HG03103 (cell line): ENCODE data around the gene TENM4.
"Not testable (repeated sequence)": the region's sequence is repeated elsewhere in the genome, so short reads cannot be mapped to it uniquely, and the experiment has no call there.

ENCODE experiments used
- ATAC-seq: cut with Tn5 transposase; IDR thresholded peaks from one replicate; pipeline ENCODE4 v1.9.1; 2021; ENCODE audit warnings: low read depth; ENCODE audit not compliant: unreplicated experiment

The TENM4 gene

GRCh38 chr11:79007771-79008402, 432.9 kb downstream of the TENM4 start:
- ATAC-seq = no peak

GRCh38 chr11:79006854-79007253, 434.0 kb downstream of the TENM4 start:
- no peak for ATAC-seq

- ATAC-seq = no peak
These were observed 444.8 kb downstream of the TENM4 start for GRCh38 chr11:78996007-78996406.

- ATAC-seq = no peak
These were observed 445.7 kb downstream of the TENM4 start for GRCh38 chr11:78995171-78995570.

- ATAC-seq = no peak
These were observed 446.9 kb downstream of the TENM4 start for GRCh38 chr11:78993802-78994430.

- ATAC-seq = no peak
These were observed 449.1 kb downstream of the TENM4 start for GRCh38 chr11:78991681-78992080.

GRCh38 chr11:78990261-78990660, 450.6 kb downstream of the TENM4 start:
- ATAC-seq = no peak

GRCh38 chr11:78987748-78988147, 453.1 kb downstream of the TENM4 start:
- no peak for ATAC-seq

GRCh38 chr11:78986305-78986704, 454.5 kb downstream of the TENM4 start:
- ATAC-seq = no peak

- ATAC-seq = no peak
These were observed 455.2 kb downstream of the TENM4 start for GRCh38 chr11:78985663-78986062.

- ATAC-seq = no peak
These were observed 458.4 kb downstream of the TENM4 start for GRCh38 chr11:78982473-78982872.

- no peak for ATAC-seq
These were observed 459.7 kb downstream of the TENM4 start for GRCh38 chr11:78981153-78981552.

GRCh38 chr11:78978831-78979230, 462.0 kb downstream of the TENM4 start:
- ATAC-seq = no peak

- ATAC-seq = not testable (repeated sequence)
These were observed 463.0 kb downstream of the TENM4 start for GRCh38 chr11:78977848-78978247.

GRCh38 chr11:78977009-78977408, 463.8 kb downstream of the TENM4 start:
- no peak for ATAC-seq

- no peak for ATAC-seq
These were observed 465.7 kb downstream of the TENM4 start for GRCh38 chr11:78975081-78975480.

GRCh38 chr11:78973876-78974275, 467.0 kb downstream of the TENM4 start:
- no peak for ATAC-seq

- no peak for ATAC-seq
These were observed 468.2 kb downstream of the TENM4 start for GRCh38 chr11:78972590-78972989.

- ATAC-seq = no peak
These were observed 468.7 kb downstream of the TENM4 start for GRCh38 chr11:78972177-78972576.

GRCh38 chr11:78967811-78968210, 473.0 kb downstream of the TENM4 start:
- no peak for ATAC-seq

GRCh38 chr11:78965432-78965831, 475.4 kb downstream of the TENM4 start:
- no peak for ATAC-seq

GRCh38 chr11:78961937-78962701, 478.7 kb downstream of the TENM4 start:
- ATAC-seq = no peak
